GM12801 (cell line): ENCODE measurements around the gene ABCC1.

Experiments used
- TF ChIP-seq, protein P1 (sequence below): IDR thresholded peaks from one replicate; pipeline ENCODE4 v1.5.1; 2011; ENCODE audit warnings: control low read depth; ENCODE audit not compliant: insufficient read length; ENCODE audit errors: extremely low read depth

Gene ABCC1

GRCh38 chr16:16096121-16096857, 146.9 kb downstream of the ABCC1 start:
- TF ChIP-seq, protein P1, sequence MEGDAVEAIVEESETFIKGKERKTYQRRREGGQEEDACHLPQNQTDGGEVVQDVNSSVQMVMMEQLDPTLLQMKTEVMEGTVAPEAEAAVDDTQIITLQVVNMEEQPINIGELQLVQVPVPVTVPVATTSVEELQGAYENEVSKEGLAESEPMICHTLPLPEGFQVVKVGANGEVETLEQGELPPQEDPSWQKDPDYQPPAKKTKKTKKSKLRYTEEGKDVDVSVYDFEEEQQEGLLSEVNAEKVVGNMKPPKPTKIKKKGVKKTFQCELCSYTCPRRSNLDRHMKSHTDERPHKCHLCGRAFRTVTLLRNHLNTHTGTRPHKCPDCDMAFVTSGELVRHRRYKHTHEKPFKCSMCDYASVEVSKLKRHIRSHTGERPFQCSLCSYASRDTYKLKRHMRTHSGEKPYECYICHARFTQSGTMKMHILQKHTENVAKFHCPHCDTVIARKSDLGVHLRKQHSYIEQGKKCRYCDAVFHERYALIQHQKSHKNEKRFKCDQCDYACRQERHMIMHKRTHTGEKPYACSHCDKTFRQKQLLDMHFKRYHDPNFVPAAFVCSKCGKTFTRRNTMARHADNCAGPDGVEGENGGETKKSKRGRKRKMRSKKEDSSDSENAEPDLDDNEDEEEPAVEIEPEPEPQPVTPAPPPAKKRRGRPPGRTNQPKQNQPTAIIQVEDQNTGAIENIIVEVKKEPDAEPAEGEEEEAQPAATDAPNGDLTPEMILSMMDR, result no peak

GRCh38 chr16:16096858-16097213, 147.4 kb downstream of the ABCC1 start:
- TF ChIP-seq, protein P1, result no peak

- TF ChIP-seq, protein P1, result no peak
These were observed 149.9 kb downstream of the ABCC1 start for GRCh38 chr16:16099320-16099719.

DNA sequence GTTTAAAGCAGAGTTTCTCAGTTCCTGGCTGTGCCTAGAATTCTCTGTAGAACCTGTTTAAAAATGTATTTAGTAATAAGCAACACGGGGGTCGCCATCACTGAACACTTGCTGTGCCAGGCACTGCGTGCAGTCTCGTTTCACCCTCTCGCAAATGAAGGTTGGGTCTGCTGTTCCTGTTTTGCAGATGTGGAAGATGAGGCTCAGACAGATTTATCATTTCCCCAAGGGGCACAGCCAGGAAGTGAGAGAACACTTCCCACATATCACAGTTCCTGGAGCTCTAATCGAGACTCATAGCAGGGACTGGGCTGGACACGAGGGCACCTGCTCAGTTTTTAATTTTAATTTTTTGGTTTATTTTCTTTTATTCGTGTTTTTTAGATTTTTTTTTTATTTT, 151.2 kb downstream of the ABCC1 start:
- TF ChIP-seq, protein P1, result no peak

DNA sequence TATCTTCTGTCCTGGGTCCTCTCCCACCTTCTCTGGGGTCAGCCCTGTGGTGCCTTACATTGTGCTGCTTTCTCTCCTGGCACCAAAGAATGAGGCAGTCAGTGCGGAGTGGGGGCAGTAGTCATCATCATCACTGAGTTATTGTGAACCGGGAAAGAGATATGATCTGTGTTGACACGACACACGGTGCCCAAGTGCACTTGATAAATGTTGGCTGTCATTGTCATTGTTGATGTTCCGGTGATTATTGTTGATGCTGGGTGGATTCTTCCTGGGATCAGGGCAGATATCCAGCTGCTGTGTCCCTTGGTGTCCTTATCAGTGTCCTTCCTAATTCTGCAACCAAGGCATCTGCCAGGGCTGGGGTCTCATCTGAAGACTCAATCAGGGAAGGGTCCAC, 152.2 kb downstream of the ABCC1 start:
- TF ChIP-seq, protein P1, result no peak

GRCh38 chr16:16102738-16103137, 153.3 kb downstream of the ABCC1 start:
- TF ChIP-seq, protein P1, result no peak

DNA sequence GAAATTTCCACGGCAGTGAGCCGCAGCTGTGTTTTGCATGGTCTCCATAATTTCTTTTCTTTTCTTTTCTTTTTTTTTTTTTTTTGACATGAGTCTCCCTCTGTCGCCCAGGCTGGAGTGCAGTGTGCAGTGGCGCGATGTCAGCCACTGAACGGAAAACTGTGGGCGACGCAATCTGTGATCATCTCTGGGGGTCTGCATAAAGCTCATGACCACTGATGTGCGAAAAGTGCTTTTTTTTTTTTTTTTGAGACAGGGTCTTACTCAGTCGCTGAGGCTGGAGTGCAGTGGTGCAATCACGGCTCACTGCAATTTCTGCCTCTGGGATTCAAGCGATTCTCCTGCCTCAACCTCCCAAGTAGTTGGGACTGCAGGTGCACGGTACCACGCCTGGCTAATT, 156.2 kb downstream of the ABCC1 start:
- TF ChIP-seq, protein P1, result no peak
